Activated CD8-positive, alpha-beta memory T cell treated with anti-CD3 and anti-CD28 coated beads for 48 hours (primary cell): Measurements from ENCODE around the gene PHKG1.
"Not testable (repeated sequence)": the region's sequence is repeated elsewhere in the genome, so short reads cannot be mapped to it uniquely, and the experiment has no call there.

Experiments
- DNase-seq, 3 experiments: peaks; one replicate each; pipeline ENCODE4 v3.0.0-alpha.2; 2020; ENCODE audit warnings: low read depth in 2 of 3, low spot score in 2 of 3

The PHKG1 gene

DNA sequence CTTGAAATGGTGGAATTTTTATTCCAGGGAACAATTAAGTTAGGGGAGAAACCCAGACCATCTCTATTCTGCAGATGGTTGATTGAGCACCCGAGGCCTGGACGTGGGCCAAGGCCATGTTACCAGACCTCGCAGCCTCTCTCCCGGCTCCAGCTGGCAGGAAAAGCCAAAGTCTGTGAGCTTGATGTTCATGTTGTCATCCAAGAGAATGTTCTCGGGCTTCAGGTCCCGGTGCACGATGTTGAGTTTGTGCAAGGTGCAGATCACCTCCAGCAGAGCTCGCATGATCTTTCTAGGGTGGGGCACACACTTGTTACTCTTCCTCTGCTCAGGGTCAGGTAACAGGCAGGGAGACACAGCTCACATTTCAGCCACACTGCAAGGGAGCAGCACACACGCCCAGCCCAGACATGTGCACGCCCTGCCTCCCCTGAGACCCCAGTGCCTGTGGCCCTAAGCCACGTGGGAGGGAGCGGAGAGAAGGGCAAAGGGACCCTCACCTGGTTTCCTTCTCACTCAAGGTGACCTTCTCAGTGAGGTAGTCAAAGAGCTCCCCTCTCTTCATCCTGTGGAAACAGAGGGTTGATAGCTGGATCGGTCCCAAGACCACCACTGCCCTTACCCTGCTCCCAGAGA lies 9.5 kb downstream of the PHKG1 start:
- DNase-seq = no peak

DNA sequence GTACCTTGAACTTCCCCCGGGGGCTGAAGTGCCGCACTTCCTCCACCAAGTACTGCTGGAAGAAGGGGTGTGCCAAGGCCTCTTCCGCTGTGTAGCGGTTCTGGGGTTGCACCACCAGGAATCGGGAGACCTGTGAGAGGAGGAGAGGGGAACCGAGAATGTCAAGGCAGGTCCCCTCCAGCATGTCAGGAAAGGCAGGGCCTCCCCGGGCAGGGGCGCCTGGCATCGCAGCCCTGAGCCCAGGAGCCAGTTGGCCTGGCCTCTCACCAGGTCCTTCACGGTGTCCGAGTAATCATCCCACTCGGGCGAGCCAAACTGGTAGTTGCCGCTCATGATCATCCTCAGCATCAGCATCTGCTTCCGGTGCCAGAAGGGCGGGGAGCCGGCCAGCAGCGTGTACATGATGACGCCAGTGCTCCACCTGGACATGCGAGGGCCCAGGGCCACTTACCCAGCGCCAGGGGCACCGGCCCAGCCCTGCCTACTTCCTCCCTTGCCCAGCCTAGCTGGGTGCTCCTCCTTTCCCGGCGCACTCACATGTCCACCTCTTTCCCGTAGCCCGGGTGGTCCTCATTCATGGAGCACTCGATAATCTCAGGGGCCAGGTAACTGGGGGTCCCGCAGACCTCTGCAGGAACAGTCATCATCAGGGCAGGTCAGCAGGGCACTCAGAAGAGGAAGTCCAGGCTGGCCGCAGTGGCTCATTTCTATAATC lies 11.0 kb downstream of the PHKG1 start:
- DNase-seq = no peak

DNA sequence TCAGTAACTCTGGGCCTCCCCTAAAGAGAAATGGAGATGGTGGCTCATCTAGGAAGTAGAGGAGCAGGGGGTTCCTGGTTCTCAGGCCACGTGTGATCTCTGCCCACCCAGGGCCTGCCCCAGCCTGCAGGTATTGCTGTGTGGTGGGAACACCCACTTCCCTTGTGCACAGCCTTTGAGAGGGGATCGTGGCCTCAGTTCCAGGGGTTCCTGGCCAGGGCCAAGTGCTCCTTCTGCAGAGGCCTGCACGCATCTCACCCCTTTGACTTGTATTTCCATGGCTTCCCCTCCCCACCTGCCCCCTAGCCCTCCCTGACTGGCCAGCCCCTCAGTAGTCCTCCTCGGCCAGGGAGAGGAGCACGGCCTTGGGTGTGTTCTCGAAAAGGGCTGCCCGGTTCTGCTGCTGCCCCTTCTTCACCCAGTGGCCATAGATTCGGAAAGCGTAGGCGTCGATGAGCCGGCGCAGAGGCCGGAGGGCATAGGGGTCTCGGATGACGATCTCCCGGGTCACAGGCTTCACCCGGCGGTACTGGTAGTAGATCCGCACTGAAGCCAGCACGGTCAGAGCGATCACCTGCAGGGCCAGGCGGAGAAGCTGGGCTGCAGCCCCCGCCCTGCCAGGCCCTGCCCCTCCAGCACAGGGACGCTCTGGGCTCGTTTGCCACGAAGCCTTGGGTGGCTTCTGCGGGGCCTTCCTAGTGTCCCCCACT lies 11.9 kb downstream of the PHKG1 start:
- not testable (repeated sequence) for DNase-seq

DNA sequence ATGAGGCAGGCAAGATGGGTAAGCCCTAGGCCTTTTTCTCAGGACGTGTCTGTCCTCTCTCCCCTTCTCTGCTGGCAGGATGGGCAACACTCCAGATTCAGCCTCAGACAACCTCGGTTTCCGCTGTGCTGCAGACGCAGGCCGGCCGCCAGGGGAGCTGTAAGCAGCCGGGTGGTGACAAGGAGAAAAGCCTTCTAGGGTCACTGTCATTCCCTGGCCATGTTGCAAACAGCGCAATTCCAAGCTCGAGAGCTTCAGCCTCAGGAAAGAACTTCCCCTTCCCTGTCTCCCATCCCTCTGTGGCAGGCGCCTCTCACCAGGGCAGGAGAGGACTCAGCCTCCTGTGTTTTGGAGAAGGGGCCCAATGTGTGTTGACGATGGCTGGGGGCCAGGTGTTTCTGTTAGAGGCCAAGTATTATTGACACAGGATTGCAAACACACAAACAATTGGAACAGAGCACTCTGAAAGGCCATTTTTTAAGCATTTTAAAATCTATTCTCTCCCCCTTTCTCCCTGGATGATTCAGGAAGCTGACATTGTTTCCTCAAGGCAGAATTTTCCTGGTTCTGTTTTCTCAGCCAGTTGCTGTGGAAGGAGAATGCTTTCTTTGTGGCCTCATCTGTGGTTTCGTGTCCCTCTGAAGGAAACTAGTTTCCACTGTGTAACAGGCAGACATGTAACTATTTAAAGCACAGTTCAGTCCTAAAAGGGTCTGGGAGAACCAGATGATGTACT lies 13.1 kb downstream of the PHKG1 start:
- no peak for DNase-seq

DNA sequence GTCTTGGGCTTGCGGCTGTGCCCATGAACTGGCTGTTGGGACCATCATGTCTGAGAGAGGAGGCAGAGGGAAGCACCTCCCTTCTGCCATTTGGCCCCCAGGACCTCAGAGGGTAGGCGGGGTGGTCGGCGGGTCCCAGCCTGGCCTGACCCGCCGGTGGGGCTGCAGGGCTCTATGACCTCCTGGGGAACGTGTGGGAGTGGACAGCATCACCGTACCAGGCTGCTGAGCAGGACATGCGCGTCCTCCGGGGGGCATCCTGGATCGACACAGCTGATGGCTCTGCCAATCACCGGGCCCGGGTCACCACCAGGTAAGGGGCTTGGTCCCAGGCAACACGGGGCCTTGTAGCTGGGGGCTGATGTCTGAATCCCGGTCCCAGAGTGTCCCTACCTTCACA lies 14.6 kb downstream of the PHKG1 start:
- no peak for DNase-seq

DNA sequence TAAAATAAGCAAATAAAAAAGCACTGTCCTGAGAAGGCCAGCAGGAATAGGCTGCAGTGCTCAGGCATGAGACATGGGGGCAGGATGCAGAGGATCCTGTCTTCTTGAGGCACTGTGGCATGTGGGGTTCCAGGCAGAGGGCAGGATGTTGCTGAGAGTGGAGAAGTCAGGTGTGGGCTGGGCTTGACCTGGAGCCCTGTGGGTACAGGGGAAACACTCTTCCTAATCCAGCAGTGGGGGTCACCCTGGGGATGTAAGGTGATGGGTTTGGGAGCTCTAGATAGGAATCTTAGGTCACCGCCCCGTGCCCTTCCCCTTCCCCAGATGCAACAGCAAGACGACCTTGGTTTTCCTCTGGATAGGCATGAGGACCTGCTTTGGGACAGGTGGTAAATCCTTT lies 15.1 kb downstream of the PHKG1 start:
- no peak for DNase-seq

DNA sequence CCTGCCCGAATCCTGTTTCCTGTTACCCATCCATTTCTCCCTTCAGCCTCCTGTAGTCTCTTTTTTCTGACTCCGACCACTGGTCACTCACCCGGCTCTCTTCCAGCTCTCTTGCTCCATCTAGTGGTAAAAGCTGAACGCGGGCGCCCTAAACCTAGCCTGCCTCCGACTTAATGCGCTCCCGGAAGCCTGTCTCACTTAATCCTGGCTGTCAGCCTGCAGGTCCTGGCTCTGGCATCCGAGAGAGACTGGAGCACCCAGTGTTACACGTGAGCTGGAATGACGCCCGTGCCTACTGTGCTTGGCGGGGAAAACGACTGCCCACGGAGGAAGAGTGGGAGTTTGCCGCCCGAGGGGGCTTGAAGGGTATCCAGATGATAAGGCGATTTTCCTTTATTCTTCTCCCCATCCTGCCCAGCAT lies 18.4 kb downstream of the PHKG1 start:
- DNase-seq = peak; percentile 28 to 46 (median 43)

DNA sequence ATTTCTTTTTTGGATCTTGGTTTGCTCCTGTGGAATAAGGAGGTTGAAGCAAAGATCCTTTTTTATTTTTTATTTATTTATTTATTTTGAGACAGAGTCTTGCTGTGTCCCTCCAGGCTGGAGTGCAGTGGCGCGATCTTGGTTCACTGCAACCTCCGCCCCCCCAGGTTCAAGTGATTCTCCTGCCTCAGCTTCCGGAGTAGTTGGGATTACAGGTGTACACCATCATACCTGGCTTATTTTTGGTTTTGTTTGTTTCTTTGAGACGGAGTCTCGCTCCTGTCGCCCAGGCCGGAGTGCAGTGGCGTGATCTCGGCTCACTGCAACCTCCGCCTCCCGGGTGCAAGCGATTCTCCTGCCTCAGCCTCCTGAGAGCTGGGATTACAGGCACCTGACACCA lies 26.4 kb downstream of the PHKG1 start:
- not testable (repeated sequence) for DNase-seq

DNA sequence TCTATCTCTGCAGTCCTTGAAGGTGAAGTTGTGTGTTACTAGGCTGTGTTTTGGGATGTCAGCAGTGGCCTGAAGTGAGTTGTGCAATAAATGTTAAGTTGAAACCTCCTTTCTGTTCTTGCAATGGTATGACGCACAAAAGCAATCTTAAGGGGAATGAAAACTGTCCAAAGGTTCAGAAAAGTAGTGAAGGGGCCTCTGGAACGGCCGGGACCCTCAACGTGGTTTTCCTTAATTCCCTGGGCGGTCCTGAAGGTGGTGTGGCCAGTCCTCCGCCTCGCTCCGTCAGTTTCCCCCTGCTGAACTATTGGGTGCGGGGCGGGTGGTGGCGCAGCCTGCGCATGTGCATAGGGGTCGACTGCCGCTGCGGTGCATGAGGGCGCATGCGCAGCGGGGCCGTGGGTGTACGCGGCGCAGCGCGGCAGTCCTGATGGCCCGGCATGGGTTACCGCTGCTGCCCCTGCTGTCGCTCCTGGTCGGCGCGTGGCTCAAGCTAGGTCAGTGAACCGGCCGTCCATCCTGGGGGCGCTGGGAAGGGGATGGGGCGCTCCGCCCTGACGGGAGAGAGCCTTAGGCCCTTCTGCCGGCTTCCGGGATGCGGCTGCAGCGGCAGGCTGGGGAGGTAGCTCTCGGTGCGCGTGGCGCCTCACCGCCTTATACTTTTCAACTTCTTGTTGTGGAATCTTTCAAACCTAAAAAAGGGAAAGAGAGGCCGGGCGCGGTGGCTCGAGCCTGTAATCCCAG lies 28.7 kb downstream of the PHKG1 start, which contains the start of gene SUMF2:
Gene SUMF2 (plus strand): TSS at position 405 of the 744 bp plus-strand sequence. CDS start 26 bp downstream, at position 431.
- peak; percentile 73 to 93 (median 80) for DNase-seq

DNA sequence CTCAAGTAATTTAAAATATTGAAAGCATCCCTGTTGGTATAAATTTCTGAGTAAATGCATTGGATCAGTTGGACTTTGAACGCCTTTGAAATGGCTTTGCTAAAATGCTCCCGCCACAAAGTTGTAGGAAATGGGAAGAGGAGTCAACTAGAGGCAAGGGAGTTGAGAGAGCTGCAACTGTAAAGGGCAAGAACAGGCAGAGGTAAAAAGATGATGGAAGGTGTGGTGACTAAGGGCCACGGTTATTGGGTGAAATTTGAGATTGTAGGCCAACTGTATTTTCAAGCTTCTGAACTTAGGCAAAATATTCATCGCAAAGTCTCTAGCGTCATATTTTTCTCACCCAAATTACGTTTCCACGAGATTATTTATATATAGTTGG lies 29.3 kb downstream of the PHKG1 start:
- DNase-seq = no peak

DNA sequence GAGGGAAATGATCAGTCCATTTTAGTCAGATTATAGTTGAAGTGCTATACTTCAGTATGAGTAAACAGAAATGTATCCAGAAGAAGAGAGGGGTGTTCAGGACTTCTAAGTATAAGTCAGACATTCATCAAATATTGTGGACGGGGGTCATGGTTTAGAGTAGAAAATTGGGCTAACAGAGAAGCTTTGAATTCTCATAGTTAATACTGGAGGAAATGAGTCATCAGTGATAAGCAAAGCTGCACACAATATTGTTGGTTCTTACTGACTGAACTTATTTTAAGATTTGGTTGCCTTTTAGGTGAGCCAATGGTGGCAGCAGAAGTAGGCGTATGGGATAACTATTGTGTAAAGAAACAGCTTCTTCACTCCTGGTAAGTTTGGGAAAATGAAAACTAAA lies 30.4 kb downstream of the PHKG1 start:
- DNase-seq = no peak

DNA sequence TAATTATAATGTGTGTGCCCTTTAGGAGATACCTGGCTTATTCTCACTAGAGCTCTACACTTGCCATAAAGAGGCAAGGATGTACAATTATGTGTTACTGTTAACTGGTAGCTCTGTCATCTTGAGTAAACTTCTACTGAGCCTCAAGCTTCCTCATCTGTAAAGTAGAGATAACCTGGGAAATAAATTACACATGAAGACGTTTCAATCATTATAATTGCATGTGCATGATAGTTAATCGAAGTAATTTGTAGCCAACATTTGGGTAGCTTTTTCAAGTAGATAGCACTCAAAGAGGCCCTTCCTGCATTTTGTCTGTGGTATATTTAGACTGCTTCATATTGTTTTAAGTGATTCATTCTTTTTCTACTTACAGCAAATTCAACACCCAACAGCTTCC lies 38.8 kb downstream of the PHKG1 start:
- no peak for DNase-seq

DNA sequence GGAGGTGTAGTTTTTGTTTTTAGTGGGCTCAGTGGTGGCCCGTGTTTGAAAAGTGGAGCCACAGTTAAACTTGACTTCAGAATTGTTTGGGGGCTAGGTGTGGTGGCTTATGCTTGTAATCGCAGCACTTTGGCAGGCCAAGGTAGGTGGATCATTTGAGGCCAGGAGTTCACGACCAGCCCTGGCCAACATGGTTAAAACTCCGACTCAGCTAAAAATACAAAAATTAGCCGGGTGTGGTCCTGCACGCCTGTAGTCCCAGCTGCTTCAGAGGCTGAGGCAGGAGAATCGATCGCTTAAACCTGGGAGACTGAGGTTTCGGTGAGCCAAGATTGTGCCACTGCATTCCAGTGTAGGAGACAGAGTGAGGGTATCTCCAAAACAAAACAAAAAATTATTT lies 39.4 kb downstream of the PHKG1 start:
- DNase-seq = no peak

DNA sequence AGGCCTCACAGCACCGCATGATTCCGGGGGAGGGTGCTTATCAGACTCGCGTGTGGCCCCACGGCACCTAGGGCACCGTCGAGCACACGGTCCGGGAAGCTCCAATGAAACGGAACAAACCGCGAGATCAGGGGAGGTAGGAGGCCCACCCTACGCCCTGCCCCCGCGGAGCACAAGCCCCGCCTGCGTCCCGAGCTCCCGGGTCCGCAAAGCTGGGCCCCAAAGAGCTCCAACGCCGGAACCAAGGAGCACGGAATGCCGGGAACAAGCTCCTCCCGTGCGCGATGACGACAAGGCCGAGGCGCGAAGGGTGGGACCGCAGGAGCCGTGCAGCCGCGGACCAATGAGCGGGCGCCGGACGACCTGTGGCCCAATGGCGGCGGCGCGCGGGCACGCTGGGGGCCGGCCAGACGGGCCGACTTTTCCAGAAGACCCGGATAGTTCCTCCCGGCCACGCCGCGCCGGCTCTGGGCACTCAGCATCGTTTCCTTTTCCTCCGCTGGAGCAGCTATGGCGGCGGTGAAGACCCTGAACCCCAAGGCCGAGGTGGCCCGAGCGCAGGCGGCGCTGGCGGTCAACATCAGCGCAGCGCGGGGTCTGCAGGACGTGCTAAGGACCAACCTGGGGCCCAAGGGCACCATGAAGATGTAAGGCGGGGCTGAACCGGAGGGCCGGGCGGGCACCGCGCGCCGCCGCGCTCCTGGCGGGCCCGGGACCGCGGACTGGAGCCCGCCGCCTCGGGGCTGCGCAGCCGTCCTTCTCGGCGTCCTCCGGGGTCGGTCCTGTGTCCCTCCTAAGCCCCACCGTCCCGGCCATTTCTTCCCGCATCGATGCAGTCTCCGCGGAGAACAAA lies 41.2 kb downstream of the PHKG1 start, which contains the start of the genes CCT6A and PSPH:
Gene CCT6A (plus strand): TSS at position 427 of the 853 bp plus-strand sequence. CDS start 84 bp downstream, at position 511.
Gene PSPH (minus strand): TSS at position 106 of the 853 bp plus-strand sequence. CDS start 30,232 bp downstream, outside the sequence.
- DNase-seq = peak; percentile 76 to 93 (median 77)

DNA sequence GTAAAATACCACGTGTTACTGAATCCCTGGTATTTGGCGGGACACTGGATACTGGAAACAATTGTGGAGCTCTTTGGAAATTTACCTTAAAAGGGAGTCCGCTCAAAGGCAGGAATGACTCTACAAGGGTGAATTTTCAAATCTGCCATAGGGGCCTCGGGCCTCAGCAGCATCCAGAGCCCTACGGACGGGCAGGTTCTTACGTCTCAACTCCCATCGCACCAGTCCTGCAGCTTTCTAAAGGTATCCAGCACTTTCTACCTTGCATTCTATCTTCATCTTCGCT lies 41.8 kb downstream of the PHKG1 start:
- DNase-seq = no peak

DNA sequence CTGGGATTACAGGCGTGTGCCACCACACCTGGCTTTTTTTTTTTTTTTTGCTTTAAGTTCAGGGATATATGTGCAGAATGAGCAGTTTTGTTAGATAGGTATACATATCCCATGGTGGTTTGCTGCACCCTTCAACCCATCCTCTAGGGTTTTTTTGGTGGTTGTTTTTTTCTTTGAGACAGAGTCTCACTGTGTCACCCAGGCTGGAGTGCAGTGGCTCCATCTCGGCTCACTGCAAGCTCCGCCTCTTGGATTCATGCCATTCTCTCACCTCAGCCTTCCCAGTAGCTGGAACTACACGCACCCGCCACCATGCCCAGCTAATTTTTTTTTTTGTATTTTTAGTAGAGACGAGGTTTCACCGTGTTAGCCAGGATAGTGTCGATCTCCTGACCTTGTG lies 44.0 kb downstream of the PHKG1 start:
- DNase-seq = not testable (repeated sequence)

DNA sequence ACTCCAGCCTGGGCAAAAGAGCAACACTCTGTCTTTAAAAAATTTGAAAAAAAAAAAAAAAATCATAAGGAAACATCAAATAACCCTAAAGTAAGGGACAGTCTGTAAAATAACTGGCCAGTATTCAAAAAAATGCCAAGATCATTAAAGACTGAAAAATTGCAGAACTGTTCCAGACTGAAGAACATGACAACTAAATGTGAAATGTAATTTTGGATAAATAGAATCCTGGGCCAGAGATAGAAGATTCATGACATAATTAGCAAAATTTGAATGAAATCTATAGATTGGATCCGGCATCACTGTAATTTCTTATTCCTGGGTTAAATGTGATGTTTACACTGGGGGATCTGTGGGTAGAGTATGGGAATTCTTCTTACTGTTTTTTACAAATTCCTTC lies 44.5 kb downstream of the PHKG1 start:
- no peak for DNase-seq

DNA sequence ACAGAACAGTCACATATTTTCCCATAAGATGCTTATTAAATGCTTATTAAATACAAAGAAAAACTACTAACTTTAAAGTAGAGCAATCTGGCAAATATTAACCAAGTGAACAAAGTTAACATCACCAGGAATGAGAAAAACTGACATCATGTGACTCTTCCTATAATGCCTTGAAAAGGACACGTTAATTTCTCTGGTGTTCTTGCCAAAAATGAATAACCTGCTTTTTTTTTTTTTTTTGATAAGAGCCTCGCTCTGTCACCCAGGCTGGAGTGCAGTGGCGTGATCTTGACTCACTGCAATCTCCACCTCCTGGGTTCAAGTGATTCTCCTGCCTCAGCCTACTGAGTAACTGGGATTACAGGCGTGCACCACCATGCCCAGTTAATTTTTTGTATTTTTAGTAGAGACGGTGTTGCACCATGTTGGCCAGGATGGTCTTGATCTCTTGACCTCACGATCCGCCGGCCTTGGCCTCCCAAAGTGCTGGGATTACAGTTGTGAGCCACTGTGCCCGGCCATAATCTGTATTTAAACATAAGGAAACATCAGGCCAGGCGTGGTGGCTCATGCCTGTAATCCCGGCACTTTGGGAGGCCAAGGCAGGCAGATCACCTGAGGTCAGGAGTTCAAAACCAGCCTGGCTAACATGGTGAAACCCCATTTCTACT lies 45.2 kb downstream of the PHKG1 start:
- not testable (repeated sequence) for DNase-seq

DNA sequence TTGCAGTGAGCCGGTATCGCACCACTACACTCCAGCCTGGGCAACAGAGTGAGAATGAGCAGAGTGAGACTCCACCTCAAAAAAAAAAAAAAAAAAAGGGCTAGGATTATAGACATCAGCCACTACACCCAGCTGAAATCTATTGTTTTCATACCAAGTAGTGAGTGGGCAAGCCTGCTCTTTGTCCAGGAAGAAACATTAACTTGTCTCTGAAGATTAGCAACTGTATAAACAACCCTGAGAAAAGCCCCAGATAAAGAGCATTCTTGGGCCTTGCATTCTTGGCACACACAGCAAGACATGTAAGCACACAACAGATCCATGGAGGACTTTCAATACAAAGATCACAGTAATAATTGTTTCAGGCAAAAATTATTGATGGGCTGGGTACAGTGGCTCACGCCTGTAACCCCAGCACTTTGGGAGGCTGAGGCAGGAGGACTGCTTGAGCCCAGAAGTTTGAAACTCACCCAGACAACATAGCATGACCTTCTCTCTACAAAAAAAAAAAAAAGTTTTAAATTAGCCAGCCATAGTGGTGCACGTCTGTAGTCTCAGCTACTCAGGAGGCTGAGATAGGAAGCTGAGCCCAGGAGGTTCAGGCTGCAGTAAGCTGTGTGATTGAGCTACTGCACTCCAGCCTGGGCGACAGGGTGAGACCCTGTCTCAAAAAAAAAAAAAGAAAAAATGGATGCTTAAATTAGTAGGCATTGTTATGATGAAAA lies 45.9 kb downstream of the PHKG1 start:
- DNase-seq = no peak
